Hypothalamus (tissue), 51 donors: ENCODE measurements around the gene GLRA2.
"Not testable (repeated sequence)": the region's sequence is repeated elsewhere in the genome, so short reads cannot be mapped to it uniquely, and the experiment has no call there.

Source experiments
- DNase-seq, 51 donors: peaks; one replicate each; lab custom pipeline; 2025; lab: John Stamatoyannopoulos, UW

GLRA2 gene

DNA sequence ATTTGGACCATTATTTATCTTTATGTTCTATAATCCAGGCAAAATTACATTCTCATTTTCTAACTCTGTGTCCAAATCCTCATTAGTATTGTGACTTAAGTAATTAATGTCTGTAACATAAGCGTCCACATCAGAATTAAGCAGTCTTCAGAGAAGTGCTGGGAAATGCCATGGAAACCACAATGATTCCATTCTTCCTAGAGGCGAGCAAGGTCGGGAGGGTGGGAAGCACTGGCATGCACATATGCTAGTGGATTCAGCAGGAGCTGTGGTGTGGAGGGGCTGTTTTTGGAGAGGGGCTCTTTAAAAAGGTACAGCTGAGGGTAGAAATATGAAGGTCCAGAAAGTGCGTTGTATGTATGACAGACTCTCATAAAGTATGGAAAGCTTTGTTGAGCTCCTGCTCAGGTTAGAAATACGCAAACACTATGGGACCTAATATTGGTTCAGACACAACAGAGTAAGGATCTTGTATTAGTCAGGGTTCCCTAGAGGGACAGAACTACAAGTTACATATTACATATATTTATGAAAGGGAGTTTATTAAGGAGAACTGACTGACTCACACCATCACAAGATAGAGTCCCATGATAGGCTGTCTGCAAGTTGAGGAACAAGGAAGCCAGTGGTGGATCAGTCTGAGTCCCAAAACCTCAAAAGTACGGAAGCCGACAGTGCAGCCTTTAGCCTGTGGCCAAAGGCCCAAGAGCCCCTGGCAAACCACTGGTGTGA lies 61.5 kb downstream of the GLRA2 start:
- no peak for DNase-seq

DNA sequence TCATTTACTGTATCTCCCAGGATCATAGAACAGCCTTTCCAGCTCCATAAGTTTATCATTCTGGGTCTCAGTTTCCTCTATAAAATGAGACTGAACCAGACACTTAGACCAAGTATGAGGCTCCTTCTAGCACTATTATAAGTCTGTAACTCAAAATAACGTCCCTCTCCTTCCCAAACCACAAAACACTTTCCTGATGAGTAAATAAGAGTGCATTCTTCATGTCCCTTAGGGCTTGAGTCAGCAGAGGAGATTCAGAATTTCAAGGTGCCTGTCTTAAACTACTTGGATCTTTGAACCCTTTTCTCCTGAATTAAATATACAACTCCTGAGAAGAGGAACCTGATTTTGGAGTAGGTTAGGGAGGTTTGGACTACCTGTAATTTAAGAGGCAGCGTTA lies 62.6 kb downstream of the GLRA2 start:
- DNase-seq: no peak

DNA sequence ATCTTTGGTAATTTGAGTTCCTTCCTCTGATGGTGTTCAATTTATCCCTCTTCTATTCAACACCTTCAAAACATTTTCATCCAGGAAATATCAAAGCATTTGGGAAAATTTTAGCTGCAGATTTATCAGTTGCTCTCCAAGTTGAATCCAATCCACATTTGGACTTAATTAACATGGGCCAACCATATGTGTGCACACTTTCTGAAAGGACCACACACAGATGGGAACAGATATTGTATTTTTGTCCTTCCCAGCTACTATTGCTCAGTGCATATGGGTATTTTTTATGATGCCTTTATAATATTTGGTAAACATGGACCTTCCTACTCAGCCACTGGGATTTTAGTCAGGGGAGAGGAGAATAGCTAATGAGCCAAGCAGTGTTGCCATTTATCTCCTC lies 65.2 kb downstream of the GLRA2 start:
- no peak for DNase-seq

DNA sequence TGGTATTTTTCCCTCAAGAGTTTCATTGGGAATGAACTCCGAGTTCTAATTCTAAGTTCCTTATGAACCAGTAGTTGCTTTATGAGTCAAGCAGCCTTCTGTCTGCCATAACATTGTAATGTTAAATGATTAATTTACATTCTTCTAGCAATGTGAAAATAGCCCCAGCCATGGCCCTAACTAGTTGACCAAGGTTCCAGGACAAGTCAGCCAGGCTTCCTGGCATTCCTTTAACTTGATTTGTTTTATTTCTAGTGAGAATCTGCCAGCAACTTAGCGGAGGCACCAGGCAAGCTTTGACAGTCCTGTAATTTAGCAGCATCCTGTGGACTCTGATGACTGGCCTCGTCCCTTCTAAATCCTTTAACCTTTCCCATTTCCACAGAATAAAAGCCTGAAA lies 69.0 kb downstream of the GLRA2 start:
- no peak for DNase-seq

DNA sequence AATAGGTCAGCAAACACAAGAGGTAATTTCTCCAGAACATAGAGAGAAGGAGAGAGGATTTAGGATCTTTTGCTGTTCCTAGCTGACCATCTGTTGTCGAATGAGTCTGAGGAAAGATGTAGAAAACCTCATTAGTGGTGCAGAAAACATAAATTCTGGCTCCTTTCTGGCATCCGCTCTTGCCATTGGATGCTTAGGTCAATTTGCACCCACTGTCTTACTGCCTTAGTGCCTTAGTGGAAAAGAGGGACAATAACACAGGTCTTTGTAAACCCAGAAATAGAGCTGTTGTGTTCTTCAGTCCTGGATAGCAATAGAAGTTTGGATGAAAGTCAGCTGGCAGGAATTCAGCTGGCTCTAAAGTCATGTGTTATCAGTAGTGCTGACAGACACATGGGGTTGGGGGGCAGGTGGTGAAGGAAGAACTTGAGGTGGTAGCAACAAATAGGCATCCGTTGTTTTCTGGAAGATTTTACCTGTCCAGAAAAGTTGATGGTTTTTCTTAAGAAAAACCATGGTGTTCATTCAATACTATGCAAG lies 78.2 kb downstream of the GLRA2 start:
- DNase-seq: no peak

DNA sequence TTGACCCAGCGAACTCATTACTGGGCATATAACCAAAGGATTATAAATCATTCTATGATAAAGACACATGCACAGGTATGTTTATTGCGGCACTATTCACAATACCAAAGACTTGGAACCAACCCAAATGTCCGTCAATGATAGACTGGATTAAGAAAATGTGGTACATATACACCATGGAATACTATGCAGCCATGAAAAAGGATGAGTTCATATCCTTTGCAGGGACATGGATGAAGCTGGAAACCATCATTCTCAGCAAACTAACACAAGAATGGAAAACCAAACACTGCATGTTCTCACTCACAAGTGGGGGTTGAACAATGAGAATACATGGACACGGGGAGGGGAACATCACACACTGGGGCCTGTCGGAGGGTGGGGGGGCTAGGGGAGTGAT lies 83.1 kb downstream of the GLRA2 start:
- not testable (repeated sequence) for DNase-seq

DNA sequence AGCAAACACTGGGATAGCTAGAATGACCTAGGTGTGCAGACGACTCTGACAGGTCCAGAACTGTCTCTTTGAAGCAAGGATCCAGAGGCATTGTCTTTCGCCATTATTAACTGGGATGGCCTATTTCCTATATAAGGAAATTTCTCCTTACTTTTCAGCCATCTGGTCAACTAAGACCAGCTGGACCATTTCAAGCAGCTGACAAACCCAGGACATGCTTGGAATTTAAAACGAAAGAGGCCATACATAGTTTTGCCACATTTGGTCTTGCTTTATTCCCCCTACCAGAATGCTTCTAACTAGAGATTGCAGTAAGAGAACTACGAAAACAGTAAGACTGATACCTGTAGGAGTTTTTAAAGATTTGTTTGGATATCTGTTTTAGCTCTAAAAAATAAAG lies 87.0 kb downstream of the GLRA2 start:
- DNase-seq: no peak

DNA sequence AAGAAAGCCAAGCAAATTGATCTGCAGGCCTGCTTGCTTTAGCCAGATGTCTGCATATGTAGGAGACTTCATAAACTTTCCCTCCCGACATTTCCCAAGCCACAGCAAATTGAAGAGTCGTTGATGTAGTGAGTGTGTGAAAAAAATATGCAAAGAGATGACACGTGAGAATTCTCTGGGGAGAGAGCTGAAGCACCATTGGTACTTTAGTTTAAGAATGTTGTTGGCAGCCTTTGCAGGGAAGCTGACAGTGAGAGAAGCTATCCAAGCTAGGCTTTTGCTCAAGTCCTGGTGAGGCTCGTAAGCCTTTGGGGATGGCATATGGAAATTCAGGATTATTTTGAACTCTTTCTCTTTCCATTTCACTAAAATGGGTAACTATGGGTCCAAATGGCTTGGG lies 87.5 kb downstream of the GLRA2 start:
- no peak for DNase-seq

DNA sequence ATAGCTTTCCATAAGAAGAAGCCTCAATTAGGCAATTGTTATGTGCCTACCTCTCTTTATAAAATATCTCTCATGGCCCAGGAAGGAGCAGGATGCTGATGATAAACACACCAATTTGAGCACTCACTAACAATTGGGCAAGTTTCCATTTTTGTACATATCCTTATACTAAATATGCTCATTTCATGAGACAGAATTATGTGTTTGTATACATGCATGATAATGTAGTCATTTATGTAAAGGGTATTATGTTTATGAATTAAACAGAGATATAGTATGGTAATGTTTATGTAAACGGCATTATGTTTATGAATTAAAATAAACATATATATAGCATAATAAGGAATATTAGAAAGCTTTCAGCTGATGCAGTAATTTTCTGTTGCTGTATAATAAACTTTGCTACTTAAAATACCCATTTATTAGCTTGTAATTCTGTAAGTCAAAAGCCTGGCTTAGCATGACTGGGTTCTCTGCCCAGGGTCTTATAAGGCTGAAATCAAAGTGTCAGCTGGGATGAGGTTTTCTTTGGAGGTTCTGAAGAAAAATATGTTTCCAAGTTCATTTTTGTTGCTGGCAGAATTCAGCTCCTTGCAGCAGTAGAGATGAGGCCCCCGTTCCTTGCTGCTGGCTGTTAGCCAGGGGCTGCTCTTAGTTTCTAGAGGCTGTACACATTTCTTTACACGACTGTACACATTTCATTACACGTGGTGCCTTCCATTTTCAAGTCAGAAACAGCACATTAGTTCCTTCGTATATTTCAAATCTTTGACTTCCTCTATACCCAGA lies 89.0 kb downstream of the GLRA2 start:
- no peak for DNase-seq

DNA sequence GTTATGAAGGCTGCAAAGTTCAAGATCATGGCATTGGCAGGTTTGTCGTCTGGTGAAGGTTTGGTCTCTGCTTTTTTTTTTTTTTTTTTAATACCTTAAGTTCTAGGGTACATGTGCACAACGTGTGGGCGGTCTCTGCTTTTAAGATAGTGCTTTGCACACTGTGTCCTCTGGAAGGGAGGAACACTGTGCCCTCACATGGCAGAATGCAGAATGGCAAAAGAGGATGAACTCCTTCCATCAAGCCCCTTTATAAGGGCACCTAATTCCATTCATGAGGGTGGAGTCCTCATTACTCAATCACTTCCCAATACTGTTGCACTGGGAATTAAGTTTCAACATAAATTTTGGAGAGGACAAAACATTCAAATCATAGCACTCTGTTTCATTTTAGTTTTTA lies 101.4 kb downstream of the GLRA2 start:
- DNase-seq: no peak

DNA sequence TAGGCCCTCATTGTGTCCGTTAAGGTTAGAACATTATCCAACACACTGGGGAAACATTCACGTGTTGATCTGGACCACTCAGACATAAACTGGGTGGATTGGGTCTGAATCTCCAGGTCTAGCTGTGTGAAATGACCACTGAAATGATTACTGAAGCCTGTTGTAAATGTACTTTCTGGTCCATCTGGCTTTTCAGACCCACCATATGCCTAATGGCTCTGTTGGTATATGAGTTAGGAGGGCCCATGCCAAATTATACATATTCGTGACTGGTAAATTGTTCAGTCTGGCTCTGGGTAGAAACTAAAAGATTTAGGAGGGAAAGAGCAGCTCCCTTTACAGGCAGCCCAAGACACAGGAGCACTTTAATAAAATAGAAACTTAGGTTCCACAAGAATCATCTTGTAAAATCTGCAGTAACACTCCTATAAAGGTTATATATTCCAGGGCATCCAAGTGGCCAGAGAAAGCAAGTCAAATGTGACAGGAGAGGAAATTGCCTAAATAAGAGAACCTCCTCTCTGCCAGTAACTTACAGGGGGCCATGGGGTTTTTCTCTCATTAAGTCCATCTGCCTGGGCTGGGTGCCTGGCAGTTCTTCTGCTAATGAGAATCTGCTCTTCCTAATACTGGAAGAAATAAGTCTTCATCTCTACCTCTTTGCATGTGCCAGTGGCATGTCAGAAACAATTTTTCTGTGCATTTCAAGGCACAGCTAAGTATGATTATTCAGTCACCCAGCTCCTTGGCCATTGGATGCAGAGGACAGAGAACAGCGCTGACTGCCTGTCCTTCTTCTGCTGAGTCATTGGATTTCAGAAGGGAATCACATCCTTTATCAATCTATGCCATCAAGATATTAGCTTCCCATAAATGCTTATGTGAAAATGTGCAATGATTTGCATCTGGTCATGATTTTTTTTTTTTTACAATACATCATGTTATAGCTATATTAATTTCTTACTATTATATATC lies 112.6 kb downstream of the GLRA2 start:
- DNase-seq: no peak

DNA sequence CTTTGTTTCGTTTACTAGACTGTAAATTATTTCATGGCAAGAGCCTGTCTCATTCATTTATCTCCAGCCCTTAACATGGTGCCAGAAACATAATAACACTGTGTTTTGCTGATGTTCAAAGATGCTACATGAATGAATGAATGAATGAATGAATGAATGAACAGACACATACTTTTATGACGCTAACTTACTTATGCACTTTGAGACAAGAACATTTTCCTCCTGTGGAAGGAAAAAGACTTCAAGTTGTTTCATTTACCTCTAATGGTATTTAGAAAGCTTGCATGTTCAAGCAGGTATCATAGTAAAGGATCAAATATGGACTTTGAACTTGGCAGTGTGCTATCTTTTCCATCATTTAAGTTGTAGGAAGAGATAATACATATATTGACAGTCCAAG lies 131.6 kb downstream of the GLRA2 start:
- DNase-seq: no peak

DNA sequence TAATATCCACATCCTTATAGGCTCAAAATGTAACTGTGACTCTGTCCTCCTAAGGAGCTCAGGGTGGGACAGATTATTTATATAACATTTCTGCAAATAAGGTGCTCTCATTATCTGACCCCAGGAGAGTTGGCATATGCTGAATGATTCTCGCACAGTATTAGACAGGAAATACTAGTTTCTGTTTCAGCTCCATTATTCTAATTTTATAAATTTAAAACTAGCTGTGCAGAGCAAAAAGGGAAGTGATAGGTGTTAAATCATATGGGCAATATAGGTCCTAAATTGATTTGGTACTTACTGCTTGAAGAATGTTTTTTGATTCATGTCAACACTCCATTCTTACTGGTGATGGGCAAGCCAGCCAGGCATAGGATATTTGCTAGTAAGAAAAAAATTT lies 141.5 kb downstream of the GLRA2 start:
- no peak for DNase-seq

DNA sequence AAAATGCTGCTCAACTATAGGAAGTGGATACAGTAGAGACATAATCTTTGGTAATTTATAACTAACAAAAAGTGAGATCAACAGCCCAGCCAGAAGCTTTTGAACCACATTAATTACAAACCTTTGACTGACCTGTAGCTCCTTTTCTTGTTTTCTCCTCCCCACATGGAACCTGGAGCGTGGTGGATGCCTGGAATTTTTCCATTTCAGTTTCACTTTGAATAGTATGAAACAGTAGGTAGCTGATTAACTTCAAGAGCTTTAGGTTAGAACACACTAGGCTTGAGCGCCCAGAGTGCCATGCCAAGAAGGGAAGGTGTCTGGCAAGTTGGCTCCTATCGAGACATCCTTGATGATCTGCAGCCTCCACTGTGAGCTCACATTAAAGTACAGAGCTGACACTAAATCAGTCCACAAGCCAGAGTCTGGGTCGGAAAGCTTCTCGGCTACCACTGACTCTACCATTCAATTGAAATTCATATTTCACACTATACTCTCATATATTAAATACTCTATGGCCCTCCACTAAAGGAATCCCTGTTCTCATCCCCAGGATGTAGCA lies 143.4 kb downstream of the GLRA2 start:
- no peak for DNase-seq

DNA sequence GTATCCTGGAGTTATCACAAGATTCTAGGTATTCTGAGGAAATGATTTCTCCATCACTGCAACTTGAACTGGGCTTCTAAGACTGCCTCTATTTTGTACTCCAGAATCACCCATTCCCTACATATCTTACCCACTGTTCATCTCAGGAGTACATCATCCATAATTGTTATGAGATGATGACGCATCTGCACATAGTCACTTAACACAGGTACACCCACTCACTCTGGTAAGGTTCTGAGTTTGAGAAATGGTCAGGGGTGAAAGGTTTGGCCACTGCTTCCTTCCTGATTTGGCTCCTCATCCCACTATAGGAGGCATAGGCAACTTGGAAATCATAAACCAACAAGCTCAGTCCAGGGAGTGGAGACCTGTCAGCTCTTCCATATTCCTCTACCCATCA lies 143.9 kb downstream of the GLRA2 start:
- no peak for DNase-seq

DNA sequence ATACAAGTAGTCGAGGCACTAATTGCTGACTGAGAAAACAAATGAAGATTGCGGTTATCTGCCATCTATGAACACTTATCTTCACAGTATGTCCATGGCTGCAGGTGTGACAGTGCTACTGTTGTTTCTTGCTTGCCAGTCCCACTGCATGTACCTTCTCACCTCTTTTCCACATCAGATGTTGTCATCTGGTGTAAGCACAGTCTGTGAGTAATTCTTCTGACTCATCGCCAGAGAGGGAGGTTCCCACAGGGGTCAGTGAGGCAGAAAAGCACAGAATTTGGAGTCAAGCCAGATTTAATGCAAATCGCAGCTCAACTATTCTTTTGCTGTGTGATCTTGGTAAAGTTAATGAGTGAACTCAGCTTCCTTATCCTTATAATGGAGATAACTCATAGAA lies 144.4 kb downstream of the GLRA2 start:
- no peak for DNase-seq

DNA sequence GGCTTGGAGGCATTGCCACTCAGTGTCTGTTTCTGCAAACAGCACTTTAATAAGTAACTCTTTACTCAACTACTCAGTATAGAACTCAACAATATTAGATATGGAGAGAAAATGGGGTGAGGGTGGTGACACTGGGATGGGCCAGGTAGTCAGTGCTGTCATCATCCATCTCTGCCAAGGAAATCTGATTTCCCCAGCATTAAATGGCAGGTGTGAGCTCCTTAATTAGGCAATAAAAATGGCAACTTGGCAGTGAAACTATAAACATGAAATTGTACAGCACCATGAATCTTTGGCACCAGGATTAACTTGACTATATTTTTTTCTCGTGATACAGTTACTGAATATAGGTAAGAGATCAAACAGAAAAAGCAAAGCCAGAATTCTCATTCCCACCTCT lies 146.2 kb downstream of the GLRA2 start:
- no peak for DNase-seq

DNA sequence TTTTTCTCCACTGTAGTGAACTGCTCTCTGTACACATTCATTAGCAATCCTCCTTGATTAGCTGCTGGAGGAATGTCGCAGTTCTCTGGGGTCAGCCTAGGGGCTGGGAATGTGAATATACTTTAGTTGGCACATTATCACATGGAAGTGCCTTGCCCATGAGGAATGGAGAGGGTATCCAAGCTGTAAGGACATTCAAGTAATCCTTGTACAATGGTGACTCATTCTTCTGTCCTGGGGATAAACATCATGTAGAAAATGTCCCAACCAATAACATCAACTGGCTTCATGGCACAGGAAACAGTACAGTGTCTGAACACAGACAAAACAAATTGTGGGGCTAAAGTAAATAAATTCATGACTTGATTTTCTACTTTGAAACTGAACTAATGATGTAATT lies 147.1 kb downstream of the GLRA2 start:
- no peak for DNase-seq

DNA sequence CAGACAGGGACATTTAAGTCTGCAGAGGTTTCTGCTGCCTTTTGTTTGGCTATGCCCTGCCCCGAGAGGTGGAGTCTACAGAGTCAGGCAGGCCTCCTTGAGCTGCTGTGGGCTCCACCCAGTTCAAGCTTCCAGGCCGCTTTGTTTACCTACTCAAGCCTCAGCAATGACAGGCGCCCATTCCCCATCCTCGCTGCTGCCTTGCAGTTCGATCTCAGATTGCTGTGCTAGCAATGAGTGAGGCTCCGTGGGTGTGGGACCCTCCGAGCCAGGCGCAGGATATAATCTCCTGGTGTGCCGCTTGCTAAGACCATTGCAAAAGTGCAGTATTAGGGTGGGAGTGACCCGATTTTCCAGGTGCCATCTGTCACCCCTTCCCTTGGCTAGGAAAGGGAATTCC lies 159.0 kb downstream of the GLRA2 start:
- DNase-seq: not testable (repeated sequence)

DNA sequence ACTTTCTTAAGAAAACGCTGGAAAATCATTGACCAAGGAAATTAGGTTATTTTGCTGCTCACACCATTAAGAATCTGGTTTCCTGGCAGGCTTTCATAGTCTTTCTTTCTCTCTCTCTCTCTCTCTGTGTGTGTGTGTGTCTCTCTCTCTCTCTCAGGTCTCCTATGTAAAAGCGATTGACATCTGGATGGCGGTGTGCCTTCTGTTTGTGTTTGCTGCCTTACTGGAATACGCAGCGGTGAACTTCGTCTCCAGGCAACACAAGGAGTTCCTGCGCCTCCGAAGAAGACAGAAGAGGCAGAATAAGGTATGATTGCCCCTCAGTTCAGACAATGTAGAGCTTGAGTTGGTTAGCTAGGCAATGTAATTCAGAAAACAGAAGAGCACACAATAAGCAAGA lies 161.2 kb downstream of the GLRA2 start:
- DNase-seq: peak in 5 of 51 donors; percentile 0 to 3 (median 0)

DNA sequence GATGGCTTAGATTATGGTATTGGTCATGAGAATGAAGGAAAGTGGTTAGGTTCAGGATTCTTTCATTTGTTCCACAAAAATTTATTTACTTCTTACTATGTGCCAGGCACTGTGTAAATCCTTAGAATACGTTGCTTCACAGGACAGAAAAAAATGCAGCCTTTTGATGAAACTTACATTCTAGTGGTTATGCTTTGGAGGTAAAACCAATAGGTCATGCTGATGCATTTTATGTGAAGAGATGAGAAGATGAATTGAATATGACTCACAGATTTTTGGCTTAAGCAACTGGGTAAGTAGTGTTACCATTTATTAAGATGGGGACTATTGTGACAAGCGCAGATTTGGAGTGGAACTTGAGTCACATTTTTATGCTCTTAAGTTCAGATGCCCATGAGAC lies 165.3 kb downstream of the GLRA2 start:
- no peak for DNase-seq
